Neural cell (in vitro differentiated cells): ENCODE data around the gene ERFL.

Source experiments
- EZH2 ChIP-seq: fragments of 200-600, 300-800 bp; shearing (Covaris generic), sonication (generic); IDR thresholded peaks from 2 replicates; pipeline ENCODE4 v1.6.1; 2014; ENCODE audit warnings: antibody characterized with exemption, low read length, borderline replicate concordance, mild to moderate bottlenecking; ENCODE audit not compliant: insufficient read depth, poor library complexity, severe bottlenecking
- REST ChIP-seq: IDR thresholded peaks from 2 replicates; pipeline ENCODE4 v1.6.1; 2012; ENCODE audit warnings: borderline replicate concordance
- TAF1 ChIP-seq: IDR thresholded peaks from 2 replicates; pipeline ENCODE4 v1.6.1; 2012; ENCODE audit warnings: low read depth

GRCh38 chr19:41862445-41862986 is 65.7 kb downstream of the ERFL start:
- TF ChIP-seq EZH2: no peak
- TF ChIP-seq TAF1: no peak
- no peak for TF ChIP-seq REST
